GM19025 (cell line): ENCODE results near the gene LRRC57.
"Not testable (repeated sequence)": the region's sequence is repeated elsewhere in the genome, so short reads cannot be mapped to it uniquely, and the experiment has no call there.

Experiments
- ATAC-seq: cut with Tn5 transposase; IDR thresholded peaks from one replicate; pipeline ENCODE4 v1.9.1; 2021; ENCODE audit warnings: mild to moderate bottlenecking, low read depth, moderate library complexity; ENCODE audit not compliant: unreplicated experiment

The LRRC57 gene

GRCh38 chr15:42548249-42549031 lies at the start of gene LRRC57, which contains the start of gene HAUS2:
Gene LRRC57, minus strand, starts transcription at chr15:42548793. Its CDS starts 359 bp downstream, at chr15:42548434.
Gene HAUS2, plus strand, starts transcription at chr15:42548838. Its CDS starts 35 bp downstream, at chr15:42548873.
- ATAC-seq, result peak; percentile 85

GRCh38 chr15:42595626-42596240 lies 47.1 kb upstream of the LRRC57 start:
- no peak for ATAC-seq

- no peak for ATAC-seq
These were observed 45.5 kb upstream of the LRRC57 start for GRCh38 chr15:42594095-42594494.

GRCh38 chr15:42593143-42593542 lies 44.5 kb upstream of the LRRC57 start:
- ATAC-seq, result no peak

- no peak for ATAC-seq
These were observed 44.1 kb upstream of the LRRC57 start for GRCh38 chr15:42592716-42593115.

GRCh38 chr15:42591238-42591934 lies 42.8 kb upstream of the LRRC57 start:
- ATAC-seq, result no peak

GRCh38 chr15:42590619-42591237 lies 42.1 kb upstream of the LRRC57 start:
- no peak for ATAC-seq

GRCh38 chr15:42584031-42584765 lies 35.6 kb upstream of the LRRC57 start:
- ATAC-seq, result no peak

GRCh38 chr15:42582569-42583375 lies 34.2 kb upstream of the LRRC57 start:
- no peak for ATAC-seq

GRCh38 chr15:42581272-42581730 lies 32.7 kb upstream of the LRRC57 start:
- peak; percentile 63 for ATAC-seq

GRCh38 chr15:42578984-42579537 lies 30.5 kb upstream of the LRRC57 start:
- no peak for ATAC-seq

- no peak for ATAC-seq
These were observed 29.0 kb upstream of the LRRC57 start for GRCh38 chr15:42577514-42578031.

- no peak for ATAC-seq
These were observed 28.2 kb upstream of the LRRC57 start for GRCh38 chr15:42576776-42577175.

GRCh38 chr15:42576040-42576594 lies 27.5 kb upstream of the LRRC57 start:
- no peak for ATAC-seq

- ATAC-seq, result peak; percentile 91
These were observed 26.8 kb upstream of the LRRC57 start, which contains the start of gene STARD9 for GRCh38 chr15:42575188-42576039. Gene STARD9, plus strand, starts transcription at chr15:42575606. Its CDS starts 110 bp downstream, at chr15:42575716.

GRCh38 chr15:42558739-42559138 lies 10.1 kb upstream of the LRRC57 start:
- no peak for ATAC-seq

GRCh38 chr15:42556550-42557207 lies 8.1 kb upstream of the LRRC57 start:
- not testable (repeated sequence) for ATAC-seq
